Lung (tissue), 12 donors: ENCODE results near the gene TSHR. TPM values are rescaled to one million over a fixed set of nuclear protein-coding genes. Genes with fewer than 3 reads are reported as not detected.

Source experiments
- ATAC-seq: fragments of 200-7000 bp; cut with Tn5 transposase; one replicate; pipeline ENCODE4 v1.9.1; 2020; ENCODE audit warnings: moderate number of reproducible peaks; ENCODE audit not compliant: insufficient read depth, low FRiP score
- DNase-seq, 3 donors: peaks; one replicate each; pipeline ENCODE4 v3.0.0-alpha.2; 2013 to 2017
- H3K27ac ChIP-seq, 2 donors: one replicate each; pipeline ENCODE4 v1.5.1; 2013; ENCODE audit warnings: mild to moderate bottlenecking in 2 of 2, moderate library complexity in 2 of 2, control low read depth in 1 of 2, inconsistent platforms in 1 of 2, low read depth in 1 of 2, low read length in 1 of 2
- H3K27me3 ChIP-seq, 3 donors: one replicate each; pipeline ENCODE4 v1.5.1; 2013; ENCODE audit warnings: low read length in 2 of 3; ENCODE audit not compliant: control insufficient read depth in 3 of 3, insufficient read depth in 3 of 3
- H3K36me3 ChIP-seq, 4 donors: one replicate each; pipeline ENCODE4 v1.5.1; 2013; ENCODE audit warnings: low read length in 4 of 4, mild to moderate bottlenecking in 1 of 4, moderate library complexity in 1 of 4; ENCODE audit not compliant: control insufficient read depth in 4 of 4, insufficient read depth in 4 of 4
- H3K4me1 ChIP-seq, 5 donors: one replicate each; pipeline ENCODE4 v1.5.1; 2013; ENCODE audit warnings: low read length in 5 of 5, mild to moderate bottlenecking in 2 of 5, moderate library complexity in 1 of 5; ENCODE audit not compliant: control insufficient read depth in 5 of 5, insufficient read depth in 5 of 5
- H3K4me3 ChIP-seq: one replicate; pipeline ENCODE4 v1.5.1; 2013; ENCODE audit warnings: mild to moderate bottlenecking, control low read depth, moderate library complexity
- H3K9ac ChIP-seq, 2 donors: one replicate each; pipeline ENCODE4 v1.5.1; 2013; ENCODE audit warnings: low read length in 2 of 2, control low read depth in 1 of 2; ENCODE audit not compliant: insufficient read depth in 1 of 2
- H3K9me3 ChIP-seq, 4 donors: one replicate each; pipeline ENCODE4 v1.5.1; 2013; ENCODE audit warnings: low read length in 3 of 4, mild to moderate bottlenecking in 1 of 4, moderate library complexity in 1 of 4; ENCODE audit not compliant: control insufficient read depth in 4 of 4, insufficient read depth in 3 of 4
- WGBS, 2 donors: extraction: QIAGEN DNeasy Blood & Tissue Kit; methylation state at CpG; one replicate each; pipeline ENCODE4 v1.1.7; 2013; 5-methylcytosine and 5-hydroxymethylcytosine counted together
- polyA plus RNA-seq, 2 donors: library from polyadenylated mRNA; stranded (reverse); fragments of 200-250 nt; gene quantifications; one replicate each; pipeline ENCODE4 v1.2.1, GENCODE V29; 2013
- total RNA-seq, 2 donors: library from RNA; depleted of rRNA in 1 of 2; stranded (reverse); fragments of >200 nt in 1 of 2; gene quantifications; one replicate each; pipeline ENCODE4 v1.2.1, GENCODE V29; 2014 to 2021
- TF ChIP-seq, protein P1 (sequence below): IDR thresholded peaks from 2 replicates; pipeline ENCODE4 v1.5.1; 2012; ENCODE audit warnings: mild to moderate bottlenecking; ENCODE audit errors: control extremely low read depth, extremely low read depth
- donor health status: control.
- donor health status: control.
- donor health status: Bipolar disorder and iron deficiency.
- donor health status: healthy.
- donor health status: DM: yes; HTN: yes; CAD: no.

TSHR gene
- total and polyA plus RNA-seq, 4 donors, result 0.04 to 0.31 (median 0.07) TPM; not detected in 1

DNA sequence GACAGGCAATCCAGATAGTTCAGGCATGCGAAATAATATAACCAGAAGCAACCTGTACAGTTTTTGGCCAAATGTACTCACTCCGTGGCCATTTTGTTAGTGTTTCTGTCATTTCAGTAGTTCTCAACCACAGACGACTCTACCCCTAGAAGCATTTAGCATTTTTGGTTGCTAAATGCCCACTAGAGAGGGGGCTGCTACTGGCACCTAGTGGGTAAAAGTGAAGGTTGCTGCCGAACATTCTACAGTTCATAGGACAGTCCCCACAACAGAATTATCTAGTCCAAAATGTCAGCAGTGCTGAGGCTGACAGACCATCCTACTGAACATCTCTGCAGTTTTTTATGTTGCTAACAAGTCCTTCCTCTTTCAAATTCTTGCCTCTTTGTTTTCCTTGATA is 107.4 kb downstream of the TSHR start:
- no peak overlapping the region for H3K27ac ChIP-seq
- H3K4me1 ChIP-seq, result peaks cover 0 to 2% (median 0%) of the 10 kb centered on the region in 5 donors
- H3K27me3 ChIP-seq, result no peaks in the 10 kb centered on the region
- no peak overlapping the region for H3K9ac ChIP-seq
- H3K36me3 ChIP-seq, result no peaks in the 10 kb centered on the region
- H3K4me3 ChIP-seq, result no peak overlapping the region
- DNase-seq, result no peak
- TF ChIP-seq, protein P1, sequence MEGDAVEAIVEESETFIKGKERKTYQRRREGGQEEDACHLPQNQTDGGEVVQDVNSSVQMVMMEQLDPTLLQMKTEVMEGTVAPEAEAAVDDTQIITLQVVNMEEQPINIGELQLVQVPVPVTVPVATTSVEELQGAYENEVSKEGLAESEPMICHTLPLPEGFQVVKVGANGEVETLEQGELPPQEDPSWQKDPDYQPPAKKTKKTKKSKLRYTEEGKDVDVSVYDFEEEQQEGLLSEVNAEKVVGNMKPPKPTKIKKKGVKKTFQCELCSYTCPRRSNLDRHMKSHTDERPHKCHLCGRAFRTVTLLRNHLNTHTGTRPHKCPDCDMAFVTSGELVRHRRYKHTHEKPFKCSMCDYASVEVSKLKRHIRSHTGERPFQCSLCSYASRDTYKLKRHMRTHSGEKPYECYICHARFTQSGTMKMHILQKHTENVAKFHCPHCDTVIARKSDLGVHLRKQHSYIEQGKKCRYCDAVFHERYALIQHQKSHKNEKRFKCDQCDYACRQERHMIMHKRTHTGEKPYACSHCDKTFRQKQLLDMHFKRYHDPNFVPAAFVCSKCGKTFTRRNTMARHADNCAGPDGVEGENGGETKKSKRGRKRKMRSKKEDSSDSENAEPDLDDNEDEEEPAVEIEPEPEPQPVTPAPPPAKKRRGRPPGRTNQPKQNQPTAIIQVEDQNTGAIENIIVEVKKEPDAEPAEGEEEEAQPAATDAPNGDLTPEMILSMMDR, result no peak
- 17 to 22% methylated on average over 4 of the region's 4 CpGs for WGBS, 2 donors
- no peaks in the 10 kb centered on the region for H3K9me3 ChIP-seq
- no peak for ATAC-seq

DNA sequence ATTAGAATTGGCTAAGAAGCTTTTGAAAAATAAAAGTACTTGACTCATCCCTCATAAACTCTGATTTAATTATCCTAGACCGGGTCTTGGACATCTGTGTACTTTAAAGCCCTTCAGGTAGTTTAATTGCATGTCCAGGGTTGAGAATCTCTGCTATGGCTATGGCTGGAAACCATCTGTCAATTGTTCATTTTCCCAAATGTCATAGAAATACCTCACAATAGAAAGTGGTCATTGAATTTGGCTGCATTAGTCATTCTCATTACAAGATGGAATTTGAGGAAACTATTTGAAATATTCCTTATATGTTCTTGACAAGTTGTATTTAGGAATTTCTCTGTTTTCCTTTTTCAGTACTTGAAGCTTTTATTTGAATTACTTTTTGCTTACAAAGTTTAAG is 111.3 kb downstream of the TSHR start:
- Histone ChIP-seq H3K9ac (no peak overlapping the region), H3K4me1 (peaks cover 0 to 2% (median 0%) of the 10 kb centered on the region in 5 donors), H3K4me3 (no peak overlapping the region), H3K9me3 (peaks cover 0 to 2% (median 0%) of the 10 kb centered on the region in 4 donors), H3K36me3 (no peaks in the 10 kb centered on the region), H3K27ac (no peak overlapping the region), H3K27me3 (no peaks in the 10 kb centered on the region)
- ATAC-seq, result no peak
- TF ChIP-seq, protein P1, result no peak
- no peak for DNase-seq
- 56 to 59% methylated on average over 1 of the region's 1 CpG for WGBS, 2 donors

DNA sequence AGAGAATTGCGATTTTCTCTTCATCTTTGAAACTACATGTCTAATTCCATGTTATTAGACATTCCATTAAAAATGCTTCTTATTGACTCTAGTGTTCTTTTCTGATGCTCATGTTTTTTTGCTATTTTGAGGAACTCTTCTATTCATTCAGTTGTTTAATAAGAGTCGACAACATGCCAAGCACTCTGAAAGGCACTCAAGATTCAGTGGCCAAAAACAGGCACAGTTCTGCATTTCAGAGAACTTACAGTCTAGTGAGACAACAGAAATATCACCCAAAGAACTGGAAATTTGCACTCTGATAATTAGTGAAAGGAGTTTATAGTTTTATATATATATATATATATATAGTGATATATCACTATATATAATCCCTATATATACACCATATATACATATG is 111.7 kb downstream of the TSHR start:
- TF ChIP-seq, protein P1, result no peak
- Histone ChIP-seq H3K9me3 (peaks cover 0 to 2% (median 0%) of the 10 kb centered on the region in 4 donors), H3K4me3 (no peak overlapping the region), H3K36me3 (no peaks in the 10 kb centered on the region), H3K27me3 (no peaks in the 10 kb centered on the region), H3K9ac (no peak overlapping the region), H3K4me1 (peaks cover 0 to 2% (median 0%) of the 10 kb centered on the region in 5 donors), H3K27ac (no peak overlapping the region)
- DNase-seq (no peak), ATAC-seq (no peak)
- WGBS, 2 donors, result 75 to 85% methylated on average over 2 of the region's 2 CpGs

DNA sequence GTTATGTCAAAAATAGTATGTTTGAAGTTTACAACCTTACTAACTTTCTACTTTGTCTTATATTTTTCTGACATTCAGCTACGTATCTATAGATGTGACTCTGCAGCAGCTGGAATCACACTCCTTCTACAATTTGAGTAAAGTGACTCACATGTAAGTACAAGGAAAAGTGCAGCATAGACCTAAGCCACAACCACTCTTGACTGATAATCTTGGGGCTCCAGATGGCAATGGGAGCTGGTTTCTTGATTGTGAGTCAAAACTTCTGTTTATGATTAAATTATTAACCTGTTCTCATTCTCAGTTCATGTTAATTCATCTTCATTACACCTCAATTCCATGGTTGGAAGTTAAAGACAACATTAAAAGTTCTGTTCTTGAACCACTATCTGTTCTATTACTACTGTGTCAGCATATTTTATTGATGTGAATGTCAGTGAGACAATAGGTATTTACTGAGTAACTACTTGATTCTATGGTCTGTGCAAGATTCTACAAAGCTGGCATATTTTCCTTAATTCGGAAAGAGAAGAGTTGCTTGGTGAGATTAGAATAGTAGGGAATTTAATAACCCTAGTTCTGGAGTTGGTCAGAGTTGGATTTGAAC is 112.9 kb downstream of the TSHR start:
- peaks cover 0 to 2% (median 0%) of the 10 kb centered on the region in 5 donors for H3K4me1 ChIP-seq
- no peak overlapping the region for H3K27ac ChIP-seq
- TF ChIP-seq, protein P1, result no peak
- DNase-seq (no peak), ATAC-seq (no peak)
- 85 to 93% methylated on average over 2 of the region's 2 CpGs for WGBS, 2 donors
- no peaks in the 10 kb centered on the region for H3K27me3 ChIP-seq
- H3K9me3 ChIP-seq, result peaks cover 0 to 2% (median under 1%) of the 10 kb centered on the region in 4 donors
- H3K9ac ChIP-seq, result no peak overlapping the region
- H3K4me3 ChIP-seq, result no peak overlapping the region
- H3K36me3 ChIP-seq, result no peaks in the 10 kb centered on the region
